ENCODE data around the gene CALB2. TPM values are rescaled to one million over a fixed set of nuclear protein-coding genes. Genes with fewer than 3 reads are reported as not detected.
A peak's percentile ranks its signal among the peaks of the same experiment; 100 is the strongest.

The CALB2 gene
- total RNA-seq (not detected in 2 replicates), polyA plus RNA-seq (not detected in 2 replicates), polyA minus RNA-seq (not detected in 2 replicates)
- not detected for total RNA-seq (2013)

DNA sequence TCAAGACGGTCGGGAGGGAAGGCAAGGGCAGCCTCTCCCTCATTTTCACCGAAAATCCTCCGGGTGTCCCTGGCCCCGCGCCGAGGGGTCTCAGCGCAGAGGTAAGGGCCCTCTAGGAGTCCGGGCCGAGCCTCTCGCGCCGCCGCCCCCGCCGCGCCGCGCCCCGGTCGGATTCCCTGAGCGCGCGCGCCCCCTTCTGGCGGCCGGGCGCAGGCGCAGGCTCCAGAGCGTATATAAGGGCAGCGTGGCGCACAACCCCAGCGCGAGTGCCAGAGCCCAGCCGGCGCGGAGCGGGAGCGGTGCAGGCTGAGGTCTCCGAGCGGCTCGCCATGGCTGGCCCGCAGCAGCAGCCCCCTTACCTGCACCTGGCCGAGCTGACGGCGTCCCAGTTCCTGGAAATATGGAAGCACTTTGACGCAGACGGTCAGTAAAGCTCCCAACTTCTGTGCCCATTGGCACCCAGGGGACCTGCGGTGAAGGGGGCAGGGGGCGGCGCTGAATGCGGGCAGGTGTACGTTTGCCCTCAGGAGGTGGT is at the start of gene CALB2:
TSS of gene CALB2 (plus strand) at position 260 of the 535 bp plus-strand sequence. CDS start at position 330, 70 bp downstream.
- Histone ChIP-seq H3K79me2 (ENCODE audit: control insufficient read depth, insufficient read depth, low read length) (no peaks in the 10 kb centered on the region), H4K20me1 (ENCODE audit: control insufficient read depth, insufficient read depth, low read length, poor library complexity, severe bottlenecking) (no peaks in the 10 kb centered on the region), H3K36me3 (replicated peaks in 1 of 2; ENCODE audit: control extremely low read depth in 1 of 2, control insufficient read depth in 1 of 2, extremely low read depth in 1 of 2, insufficient read depth in 2 of 2, low read length in 1 of 2) (no peaks in the 10 kb centered on the region), H3K9ac (ENCODE audit: low read length) (no peak within 1 kb of the TSS), H3K4me3 (ENCODE audit: control extremely low read depth in 1 of 5, extremely low read depth in 1 of 5, insufficient read depth in 1 of 5, low read depth in 2 of 5, low read length in 4 of 5) (peak within 1 kb of the TSS in 2 of 5 experiments; percentile 8 to 32), H3K27me3 (replicated peaks in 1 of 4; ENCODE audit: control extremely low read depth in 1 of 4, control insufficient read depth in 3 of 4, insufficient read depth in 4 of 4, low read length in 3 of 4) (peaks cover 0 to 40% (median 10%) of the 10 kb centered on the region in 4 experiments), H2AFZ (ENCODE audit: insufficient read depth, low read depth, low read length, poor library complexity, severe bottlenecking) (peak within 1 kb of the TSS; percentile 65), H3K27ac (ENCODE audit: low read length in 2 of 2) (no peak within 1 kb of the TSS), H3K4me1 (ENCODE audit: control insufficient read depth in 2 of 2, insufficient read depth in 2 of 2, low read length in 2 of 2) (peaks cover 7 to 10% of the 10 kb centered on the region in 2 donors), H3K9me3 (ENCODE audit: control extremely low read depth in 1 of 3, control insufficient read depth in 2 of 3, insufficient read depth in 1 of 3, low read length in 2 of 3) (peaks cover 0 to 4% (median 0%) of the 10 kb centered on the region in 3 donors), H3K4me2 (replicated peaks; ENCODE audit: low read depth, low read length, poor library complexity, severe bottlenecking) (peak within 1 kb of the TSS; percentile 69)
- peak; percentile 93 for ATAC-seq (ENCODE audit: low read depth)
- 1% methylated on average over 49 of the region's 53 CpGs for WGBS (ENCODE audit: insufficient coverage)
- H3K27ac Mint-ChIP-seq = no peak within 1 kb of the TSS
- peaks cover 5% of the 10 kb centered on the region for H3K4me1 Mint-ChIP-seq
- ChIA-PET CTCF (interaction anchor here (1.5 kb wide), 1 partner anchor 587 kb away, joined by 5 read pairs; no protein-coding TSS in a partner anchor), POLR2A (no interaction called here)
- H3K27me3 Mint-ChIP-seq = peaks cover 33% of the 10 kb centered on the region
- H3K4me3 Mint-ChIP-seq = peak within 1 kb of the TSS; percentile 47
- H3K9me3 Mint-ChIP-seq (ENCODE audit: insufficient read depth) = no peaks in the 10 kb centered on the region
- intact Hi-C loops (cut with micrococcal nuclease) = no loop called here
- no peak for TF ChIP-seq EZH2 (IDR thresholded peaks at IDR 0.05; ENCODE audit: borderline replicate concordance, insufficient read depth, low read depth, low read length, poor library complexity, severe bottlenecking)
- TF ChIP-seq CTCF (IDR thresholded peaks at IDR 0.05) = peak; percentile 98
- peak; percentile 78 for DNase-seq

DNA sequence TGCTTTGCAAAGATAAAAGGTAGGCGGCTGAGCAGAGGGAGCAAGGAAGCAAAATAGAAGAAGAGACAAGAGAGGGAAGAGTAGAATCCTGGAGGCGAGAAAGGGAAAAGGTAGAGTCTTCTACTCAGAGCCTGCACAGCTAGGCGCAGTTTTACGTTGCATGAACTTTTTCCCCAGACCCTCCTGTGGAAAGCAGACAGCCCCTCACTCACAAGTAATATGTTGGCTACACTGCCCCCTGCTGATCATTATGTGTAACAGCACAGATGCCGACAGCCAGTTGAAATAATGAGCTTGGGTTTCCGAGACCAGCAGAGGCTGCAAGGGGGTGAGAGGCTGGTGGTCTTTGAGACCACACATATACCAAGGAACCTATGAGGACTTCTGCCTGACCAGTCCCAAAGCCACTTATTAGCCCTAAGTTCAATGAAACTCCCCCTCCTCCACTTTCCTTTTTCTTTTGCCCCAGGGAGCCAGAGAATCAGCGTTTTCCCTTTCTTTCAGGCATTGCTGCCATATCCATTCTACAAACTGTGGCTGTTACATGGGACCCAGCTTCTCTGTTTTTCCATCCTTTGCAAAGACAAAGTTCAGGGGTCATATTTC is 46.9 kb upstream of the CALB2 start:
- no peak overlapping the region for H3K4me2 ChIP-seq (replicated peaks; ENCODE audit: low read depth, low read length, poor library complexity, severe bottlenecking)
- no peaks in the 10 kb centered on the region for H3K79me2 ChIP-seq (ENCODE audit: control insufficient read depth, insufficient read depth, low read length)
- Mint-ChIP-seq H3K4me1 (no peaks in the 10 kb centered on the region), H3K9me3 (ENCODE audit: insufficient read depth) (no peaks in the 10 kb centered on the region), H3K4me3 (no peak overlapping the region), H3K27ac (no peak overlapping the region), H3K27me3 (peaks cover 51% of the 10 kb centered on the region)
- WGBS (ENCODE audit: insufficient coverage) = 67% methylated on average over 2 of the region's 7 CpGs
- ATAC-seq (ENCODE audit: low read depth) (peak; percentile 57), DNase-seq (peak; percentile 58)
- H3K27ac ChIP-seq (ENCODE audit: low read length in 2 of 2) = no peak overlapping the region
- CTCF ChIA-PET = interaction anchor here (0.6 to 4.5 kb wide), 26 partner anchors 8 to 541 kb away, joined by 3 to 32 read pairs (median 4); no protein-coding TSS in a partner anchor
- no peak overlapping the region for H3K4me3 ChIP-seq (ENCODE audit: control extremely low read depth in 1 of 5, extremely low read depth in 1 of 5, insufficient read depth in 1 of 5, low read depth in 2 of 5, low read length in 4 of 5)
- H4K20me1 ChIP-seq (ENCODE audit: control insufficient read depth, insufficient read depth, low read length, poor library complexity, severe bottlenecking) = no peaks in the 10 kb centered on the region
- H3K36me3 ChIP-seq (replicated peaks in 1 of 2; ENCODE audit: control extremely low read depth in 1 of 2, control insufficient read depth in 1 of 2, extremely low read depth in 1 of 2, insufficient read depth in 2 of 2, low read length in 1 of 2) = no peaks in the 10 kb centered on the region
- no peak overlapping the region for H2AFZ ChIP-seq (ENCODE audit: insufficient read depth, low read depth, low read length, poor library complexity, severe bottlenecking)
- intact Hi-C loops (cut with micrococcal nuclease) = loop anchor here (1.0 kb wide), 2 partner anchors 22 to 96 kb away; partner anchors contain the start of gene CMTR2
- TF ChIP-seq CTCF (IDR thresholded peaks at IDR 0.05) (peak; percentile 85), EZH2 (IDR thresholded peaks at IDR 0.05; ENCODE audit: borderline replicate concordance, insufficient read depth, low read depth, low read length, poor library complexity, severe bottlenecking) (no peak)
- no peaks in the 10 kb centered on the region for H3K4me1 ChIP-seq (ENCODE audit: control insufficient read depth in 2 of 2, insufficient read depth in 2 of 2, low read length in 2 of 2)
- H3K9me3 ChIP-seq (ENCODE audit: control extremely low read depth in 1 of 3, control insufficient read depth in 2 of 3, insufficient read depth in 1 of 3, low read length in 2 of 3) = no peaks in the 10 kb centered on the region
- H3K9ac ChIP-seq (ENCODE audit: low read length) = no peak overlapping the region
- POLR2A ChIA-PET = interaction anchor here (0.6 kb wide), 1 partner anchor 22 kb away, joined by 3 read pairs; no protein-coding TSS in a partner anchor
- H3K27me3 ChIP-seq (replicated peaks in 1 of 4; ENCODE audit: control extremely low read depth in 1 of 4, control insufficient read depth in 3 of 4, insufficient read depth in 4 of 4, low read length in 3 of 4) = peaks cover 0 to 14% (median 5%) of the 10 kb centered on the region in 4 experiments
